H9 (cell line): Measurements from ENCODE around the gene PLPP6. TPM values are rescaled to one million over a fixed set of nuclear protein-coding genes. Genes with fewer than 3 reads are reported as not detected.

ENCODE experiments used
- DNase-seq: peaks from one replicate; pipeline ENCODE4 v3.0.0-alpha.2; 2017
- H2AFZ ChIP-seq: one replicate; pipeline ENCODE4 v1.6.1; 2013; ENCODE audit warnings: mild to moderate bottlenecking, low read length, control low read depth, moderate library complexity
- H2AK5ac ChIP-seq: 2 replicates; pipeline ENCODE4 v1.6.1; 2013; ENCODE audit warnings: low read length, control low read depth, mixed read lengths; ENCODE audit not compliant: insufficient read length
- H2BK120ac ChIP-seq: one replicate; pipeline ENCODE4 v1.6.1; 2013; ENCODE audit warnings: low read depth, mild to moderate bottlenecking, low read length, control low read depth, inconsistent platforms; ENCODE audit not compliant: poor library complexity, severe bottlenecking
- H2BK12ac ChIP-seq: 2 replicates; pipeline ENCODE4 v1.6.1; 2013; ENCODE audit warnings: low read length, control low read depth, mixed read lengths, low read depth; ENCODE audit not compliant: insufficient read length
- H2BK15ac ChIP-seq: 2 replicates; pipeline ENCODE4 v1.6.1; 2013; ENCODE audit warnings: low read depth, low read length, control low read depth
- H2BK20ac ChIP-seq: one replicate; pipeline ENCODE4 v1.6.1; 2013; ENCODE audit warnings: low read depth, mild to moderate bottlenecking, low read length, control low read depth, inconsistent platforms; ENCODE audit not compliant: poor library complexity, severe bottlenecking
- H2BK5ac ChIP-seq: 2 replicates; pipeline ENCODE4 v1.6.1; 2013; ENCODE audit warnings: low read length, control low read depth, mixed read lengths; ENCODE audit not compliant: insufficient read length
- H3K14ac ChIP-seq: 2 replicates; pipeline ENCODE4 v1.6.1; 2013; ENCODE audit warnings: low read length, control low read depth; ENCODE audit not compliant: insufficient read depth
- H3K18ac ChIP-seq: 2 replicates; pipeline ENCODE4 v1.6.1; 2013; ENCODE audit warnings: low read depth, mild to moderate bottlenecking, mixed read lengths, low read length, control low read depth; ENCODE audit not compliant: insufficient read length
- H3K23ac ChIP-seq: 2 replicates; pipeline ENCODE4 v1.6.1; 2013; ENCODE audit warnings: low read length, control low read depth, mixed read lengths, low read depth; ENCODE audit not compliant: insufficient read length
- H3K23me2 ChIP-seq: 2 replicates; pipeline ENCODE4 v1.6.1; 2013; ENCODE audit warnings: low read depth, mild to moderate bottlenecking, mixed read lengths, low read length, control low read depth; ENCODE audit not compliant: insufficient read length, poor library complexity, severe bottlenecking
- H3K27ac ChIP-seq: 2 replicates; pipeline ENCODE4 v1.5.1; 2013; ENCODE audit warnings: low read length, control low read depth, mixed read lengths, low read depth; ENCODE audit not compliant: insufficient read length
- H3K27me3 ChIP-seq: 2 replicates; pipeline ENCODE4 v1.6.1; 2013; ENCODE audit warnings: low read length, control low read depth, inconsistent platforms; ENCODE audit not compliant: insufficient read depth
- H3K4ac ChIP-seq: 2 replicates; pipeline ENCODE4 v1.6.1; 2013; ENCODE audit warnings: low read depth, mild to moderate bottlenecking, control low read depth, inconsistent platforms, low read length, moderate library complexity
- H3K4me1 ChIP-seq: 2 replicates; pipeline ENCODE4 v1.6.1; 2013; ENCODE audit warnings: low read length, control low read depth, inconsistent platforms; ENCODE audit not compliant: insufficient read depth
- H3K4me2 ChIP-seq: 2 replicates; pipeline ENCODE4 v1.6.1; 2013; ENCODE audit warnings: low read length, control low read depth, mixed read lengths; ENCODE audit not compliant: insufficient read length, insufficient read depth
- H3K56ac ChIP-seq: 2 replicates; pipeline ENCODE4 v1.6.1; 2013; ENCODE audit warnings: low read depth, mild to moderate bottlenecking, mixed read lengths, low read length, control low read depth; ENCODE audit not compliant: insufficient read length
- H3K79me1 ChIP-seq: 2 replicates; pipeline ENCODE4 v1.6.1; 2013; ENCODE audit warnings: low read depth, mild to moderate bottlenecking, moderate library complexity, low read length, control low read depth, inconsistent platforms; ENCODE audit not compliant: insufficient read depth, poor library complexity, severe bottlenecking
- H3K79me2 ChIP-seq: 2 replicates; pipeline ENCODE4 v1.6.1; 2013; ENCODE audit warnings: low read length, control low read depth, inconsistent platforms; ENCODE audit not compliant: insufficient read depth
- H3K9ac ChIP-seq: 2 replicates; pipeline ENCODE4 v1.6.1; 2013; ENCODE audit warnings: low read length, control low read depth, mixed read lengths; ENCODE audit not compliant: insufficient read length; ENCODE audit errors: extremely low read depth
- H3K9me3 ChIP-seq: one replicate; pipeline ENCODE4 v1.6.1; 2013; ENCODE audit warnings: low read depth, low read length, inconsistent platforms; ENCODE audit not compliant: control insufficient read depth
- H3T11ph ChIP-seq: one replicate; pipeline ENCODE4 v1.6.1; 2013; ENCODE audit warnings: mild to moderate bottlenecking, low read length, control low read depth, inconsistent platforms
- H4K20me1 ChIP-seq: one replicate; pipeline ENCODE4 v1.6.1; 2013; ENCODE audit not compliant: control insufficient read depth, insufficient read length, insufficient read depth
- H4K5ac ChIP-seq: 2 replicates; pipeline ENCODE4 v1.6.1; 2013; ENCODE audit warnings: low read depth, mild to moderate bottlenecking, mixed read lengths, low read length, control low read depth; ENCODE audit not compliant: insufficient read length
- H4K8ac ChIP-seq: replicated peaks from 2 replicates; pipeline ENCODE4 v1.6.1; 2013; ENCODE audit warnings: low read length, control low read depth, mixed read lengths, low read depth; ENCODE audit not compliant: insufficient read length
- H4K91ac ChIP-seq: 2 replicates; pipeline ENCODE4 v1.6.1; 2013; ENCODE audit warnings: low read depth, mild to moderate bottlenecking, moderate library complexity, mixed read lengths, low read length, control low read depth; ENCODE audit not compliant: insufficient read length
- H3K27ac Mint-ChIP-seq, 3 experiments: 2 replicates in 2 of 3; 3 replicates in 1 of 3; pipeline ENCODE4 v1.8.0; 2020 to 2021; ENCODE audit warnings: mixed read lengths in 3 of 3, mild to moderate bottlenecking in 1 of 3, moderate library complexity in 1 of 3
- H3K27me3 Mint-ChIP-seq: 2 replicates; pipeline ENCODE4 v1.8.0; 2021; ENCODE audit warnings: low read depth, mild to moderate bottlenecking, moderate library complexity, mixed read lengths
- H3K36me3 Mint-ChIP-seq, 3 experiments: 2 replicates in 2 of 3; 3 replicates in 1 of 3; pipeline ENCODE4 v1.8.0; 2020 to 2021; ENCODE audit warnings: low read depth in 3 of 3, mixed read lengths in 3 of 3; ENCODE audit not compliant: insufficient read depth in 1 of 3
- H3K4me1 Mint-ChIP-seq, 2 experiments: 2 replicates each; pipeline ENCODE4 v1.8.0; 2020; ENCODE audit warnings: mixed read lengths in 2 of 2
- H3K4me3 Mint-ChIP-seq, 2 experiments: 2 replicates in 1 of 2; 3 replicates in 1 of 2; pipeline ENCODE4 v1.8.0; 2020 to 2021; ENCODE audit warnings: mild to moderate bottlenecking in 2 of 2, mixed read lengths in 2 of 2, moderate library complexity in 1 of 2
- H3K9me3 Mint-ChIP-seq, 2 experiments: 2 replicates in 1 of 2; 3 replicates in 1 of 2; pipeline ENCODE4 v1.8.0; 2020; ENCODE audit warnings: mild to moderate bottlenecking in 2 of 2, mixed read lengths in 2 of 2, moderate library complexity in 1 of 2
- WGBS: extraction: QIAGEN DNeasy Blood & Tissue Kit; methylation state at CpG from one replicate; pipeline ENCODE4 v1.1.7; 2013; ENCODE audit warnings: missing lambda C conversion rate, low lambda C conversion rate, mixed read lengths; ENCODE audit not compliant: insufficient read length; ENCODE audit errors: extremely low coverage; 5-methylcytosine and 5-hydroxymethylcytosine counted together
- total RNA-seq: library from RNA; stranded (reverse); gene quantifications from 2 replicates; pipeline ENCODE4 v1.2.1, GENCODE V29; 2021
- TF ChIP-seq, protein P1 (sequence below): fragments of 200-600 bp; sonication (generic); conservative IDR thresholded peaks from 3 replicates; pipeline ENCODE4 v1.8.0; 2021; ENCODE audit warnings: antibody characterized with exemption, mild to moderate bottlenecking

PLPP6 gene
- total RNA-seq, 1 experiment from 2014 or later, result 7.6 TPM

- H4K20me1 ChIP-seq, result no peaks in the 10 kb centered on the region
- no peaks in the 10 kb centered on the region for H3K36me3 Mint-ChIP-seq
- H3K23me2 ChIP-seq, result no peaks in the 10 kb centered on the region
- no peak overlapping the region for H3K23ac ChIP-seq
- H2BK120ac ChIP-seq, result no peak overlapping the region
- TF ChIP-seq, protein P1, sequence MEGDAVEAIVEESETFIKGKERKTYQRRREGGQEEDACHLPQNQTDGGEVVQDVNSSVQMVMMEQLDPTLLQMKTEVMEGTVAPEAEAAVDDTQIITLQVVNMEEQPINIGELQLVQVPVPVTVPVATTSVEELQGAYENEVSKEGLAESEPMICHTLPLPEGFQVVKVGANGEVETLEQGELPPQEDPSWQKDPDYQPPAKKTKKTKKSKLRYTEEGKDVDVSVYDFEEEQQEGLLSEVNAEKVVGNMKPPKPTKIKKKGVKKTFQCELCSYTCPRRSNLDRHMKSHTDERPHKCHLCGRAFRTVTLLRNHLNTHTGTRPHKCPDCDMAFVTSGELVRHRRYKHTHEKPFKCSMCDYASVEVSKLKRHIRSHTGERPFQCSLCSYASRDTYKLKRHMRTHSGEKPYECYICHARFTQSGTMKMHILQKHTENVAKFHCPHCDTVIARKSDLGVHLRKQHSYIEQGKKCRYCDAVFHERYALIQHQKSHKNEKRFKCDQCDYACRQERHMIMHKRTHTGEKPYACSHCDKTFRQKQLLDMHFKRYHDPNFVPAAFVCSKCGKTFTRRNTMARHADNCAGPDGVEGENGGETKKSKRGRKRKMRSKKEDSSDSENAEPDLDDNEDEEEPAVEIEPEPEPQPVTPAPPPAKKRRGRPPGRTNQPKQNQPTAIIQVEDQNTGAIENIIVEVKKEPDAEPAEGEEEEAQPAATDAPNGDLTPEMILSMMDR, result no peak
- no peak overlapping the region for H4K91ac ChIP-seq
- no peak overlapping the region for H3K4me2 ChIP-seq
- no peak for DNase-seq
- H3K27ac ChIP-seq, result peak overlapping the region; percentile 26
- peak overlapping the region; percentile 35 for H2BK12ac ChIP-seq
- H3K56ac ChIP-seq, result no peak overlapping the region
- H3K18ac ChIP-seq, result peak overlapping the region; percentile 76
- H2AK5ac ChIP-seq, result no peak overlapping the region
- no peak overlapping the region for H3T11ph ChIP-seq
- no peak overlapping the region for H2BK20ac ChIP-seq
- peak overlapping the region in 1 of 2 experiments; percentile 20; a peak in 1 of 5 replicates for H3K4me3 Mint-ChIP-seq
- H2AFZ ChIP-seq, result no peak overlapping the region
- no peaks in the 10 kb centered on the region for H3K79me1 ChIP-seq
- H3K9ac ChIP-seq, result no peak overlapping the region
- no peaks in the 10 kb centered on the region for H3K27me3 ChIP-seq
- no peaks in the 10 kb centered on the region for H3K27me3 Mint-ChIP-seq
- H2BK5ac ChIP-seq, result no peak overlapping the region
- peaks cover 12% of the 10 kb centered on the region; the same call in 1 of the 2 replicates for H3K4me1 ChIP-seq
- WGBS, result no CpG with 5 or more reads among the region's 2 CpGs
- H3K4ac ChIP-seq, result no peak overlapping the region; the same call in 1 of the 2 replicates
- no peaks in the 10 kb centered on the region for H3K9me3 ChIP-seq
- H3K14ac ChIP-seq, result no peak overlapping the region
- H3K9me3 Mint-ChIP-seq, result no peaks in the 10 kb centered on the region
- no peaks in the 10 kb centered on the region for H3K79me2 ChIP-seq
- H4K5ac ChIP-seq, result peak overlapping the region; percentile 69
- H3K27ac Mint-ChIP-seq, result peak overlapping the region; percentile 84 to 96 (median 95)
- H4K8ac ChIP-seq, result no peak overlapping the region
- no peak overlapping the region for H2BK15ac ChIP-seq
- peaks cover 38% of the 10 kb centered on the region in 2 experiments for H3K4me1 Mint-ChIP-seq
Observed at GRCh38 chr9:4620881-4621555, 41.1 kb upstream of the PLPP6 start.
